GM18907 (cell line): ENCODE results near the gene RNMT.
"Not testable (repeated sequence)": the region's sequence is repeated elsewhere in the genome, so short reads cannot be mapped to it uniquely, and the experiment has no call there.

ENCODE experiments used
- ATAC-seq: cut with Tn5 transposase; IDR thresholded peaks from one replicate; pipeline ENCODE4 v1.9.1; 2021; ENCODE audit warnings: mild to moderate bottlenecking, moderate library complexity; ENCODE audit not compliant: unreplicated experiment

The RNMT gene

GRCh38 chr18:13730481-13730880 lies 4.0 kb downstream of the RNMT start:
- ATAC-seq, result no peak

- no peak for ATAC-seq
These were observed 9.2 kb downstream of the RNMT start for GRCh38 chr18:13735681-13736080.

DNA sequence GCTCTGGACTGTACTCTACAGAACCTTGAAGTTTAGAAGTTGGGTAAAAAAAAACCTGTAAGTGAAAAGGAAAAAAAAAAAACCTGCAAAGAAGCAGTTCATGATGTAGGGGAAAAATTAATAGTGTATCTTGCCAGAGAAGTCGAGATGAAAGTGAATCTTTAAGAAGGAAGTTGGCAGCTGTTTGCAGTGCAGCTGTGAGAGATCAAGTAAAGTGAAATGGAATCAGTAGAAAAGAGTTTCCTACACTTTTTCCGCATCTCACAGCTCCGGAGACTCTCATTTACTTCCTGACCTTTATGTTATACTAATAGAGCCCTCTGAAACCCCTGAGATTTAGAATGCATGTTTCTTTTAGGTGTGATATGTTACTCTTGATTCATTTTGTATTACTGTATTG lies 19.2 kb downstream of the RNMT start:
- no peak for ATAC-seq

GRCh38 chr18:13746633-13747032 lies 20.2 kb downstream of the RNMT start:
- ATAC-seq, result no peak

- not testable (repeated sequence) for ATAC-seq
These were observed 25.1 kb downstream of the RNMT start for GRCh38 chr18:13751599-13751998.

GRCh38 chr18:13756261-13756660 lies 29.8 kb downstream of the RNMT start:
- no peak for ATAC-seq

DNA sequence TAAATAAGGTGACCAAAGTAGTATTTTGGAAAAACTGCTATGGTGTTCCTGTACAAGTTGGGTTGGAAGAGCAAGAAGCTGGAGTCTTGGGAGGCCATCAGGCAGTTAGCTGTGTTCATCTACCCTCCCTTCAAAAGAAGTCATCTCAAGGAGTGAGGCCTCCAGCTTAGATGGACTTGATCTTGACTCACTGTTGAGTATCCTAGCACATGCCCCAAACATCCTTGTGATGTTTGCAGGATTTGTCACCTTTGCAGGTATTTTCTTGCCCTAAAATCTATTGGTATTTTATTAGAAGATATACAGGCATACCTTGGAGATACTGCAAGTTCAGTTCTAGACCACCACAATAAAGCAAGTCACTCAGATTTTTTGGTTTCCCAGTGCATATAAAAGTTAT lies 30.2 kb downstream of the RNMT start:
- ATAC-seq, result no peak

DNA sequence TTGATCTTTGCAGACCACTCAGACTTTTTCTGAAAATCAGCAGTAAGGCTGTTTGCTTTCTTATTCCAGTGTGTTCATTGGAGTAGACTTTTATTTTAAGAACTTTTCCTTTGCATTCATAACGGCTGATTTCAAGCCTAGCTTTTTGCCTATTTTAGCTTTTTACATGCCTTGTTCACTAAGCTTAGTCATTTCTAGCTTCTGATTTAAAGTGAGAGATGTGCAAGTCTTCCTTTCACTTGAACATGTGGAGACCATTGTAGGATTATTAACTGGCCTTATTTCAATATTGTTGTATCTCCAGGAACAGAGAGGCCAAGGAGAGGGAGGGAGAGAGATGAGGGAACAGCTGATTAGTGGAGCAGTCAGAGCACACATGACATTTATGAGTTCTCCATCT lies 32.1 kb downstream of the RNMT start:
- no peak for ATAC-seq

- no peak for ATAC-seq
These were observed 33.6 kb downstream of the RNMT start for GRCh38 chr18:13760047-13760446.

GRCh38 chr18:13762690-13763439 lies 36.4 kb downstream of the RNMT start:
- ATAC-seq, result no peak

DNA sequence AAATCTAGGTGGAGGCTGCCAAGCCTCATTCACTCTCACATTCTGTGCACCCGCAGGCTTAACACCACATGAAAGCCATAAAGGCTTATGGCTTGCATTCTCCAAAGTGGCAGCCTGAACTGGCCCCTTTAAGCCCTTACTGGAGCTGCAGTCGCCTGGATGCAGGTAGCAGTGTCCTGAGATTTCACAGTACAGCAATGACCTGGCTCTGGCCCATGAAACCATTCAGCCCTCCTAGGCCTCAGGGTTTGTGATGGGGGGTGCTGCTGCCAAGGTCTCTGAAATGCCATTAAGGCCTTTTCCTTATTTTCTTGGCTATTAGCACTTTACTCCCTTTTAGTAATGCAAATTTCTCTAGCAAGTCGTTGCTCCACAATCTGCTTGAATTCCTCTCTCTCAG lies 48.6 kb downstream of the RNMT start:
- no peak for ATAC-seq

DNA sequence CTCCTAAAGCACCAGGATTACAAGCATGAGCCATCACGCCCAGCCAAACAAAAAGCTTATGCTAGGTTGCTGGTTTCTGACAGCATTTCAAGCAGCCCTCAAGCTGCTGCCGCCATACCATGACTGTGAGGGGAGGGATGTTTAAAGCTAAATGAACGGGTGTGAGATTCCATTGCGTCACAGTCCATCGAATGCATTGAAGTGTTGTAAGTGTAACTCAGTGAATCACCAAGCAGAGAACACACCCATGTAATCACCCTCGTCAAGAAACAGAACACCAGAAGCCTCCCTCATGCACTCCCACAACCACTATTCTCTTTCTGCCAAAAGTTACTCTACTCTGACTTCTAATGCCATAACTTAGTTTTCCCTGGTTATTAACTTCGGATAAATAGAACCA lies 64.7 kb downstream of the RNMT start:
- no peak for ATAC-seq

GRCh38 chr18:13793819-13794218 lies 67.3 kb downstream of the RNMT start:
- ATAC-seq, result no peak

GRCh38 chr18:13796515-13796914 lies 70.0 kb downstream of the RNMT start:
- ATAC-seq, result no peak

DNA sequence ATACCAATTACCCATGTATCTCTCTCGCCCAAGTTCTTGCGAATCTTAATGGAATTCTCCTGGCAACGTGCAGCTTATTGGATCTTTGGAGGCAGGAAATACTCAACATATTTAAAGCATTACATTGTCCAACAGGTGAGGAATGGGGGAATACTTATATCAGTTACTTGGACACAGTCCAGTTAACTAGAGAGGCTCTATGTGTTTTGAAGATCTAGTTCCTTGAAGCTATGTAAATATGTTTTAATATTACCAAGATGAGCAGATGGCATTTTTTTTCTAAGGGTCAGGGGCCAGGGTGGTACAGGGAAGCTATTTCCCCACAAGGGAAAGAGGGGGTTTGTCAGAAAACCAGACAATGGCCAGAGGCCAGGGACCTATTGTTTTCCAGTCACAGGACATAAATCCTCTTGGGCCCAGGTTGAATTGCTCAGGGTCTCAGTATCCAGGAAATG lies 70.7 kb downstream of the RNMT start:
- no peak for ATAC-seq

DNA sequence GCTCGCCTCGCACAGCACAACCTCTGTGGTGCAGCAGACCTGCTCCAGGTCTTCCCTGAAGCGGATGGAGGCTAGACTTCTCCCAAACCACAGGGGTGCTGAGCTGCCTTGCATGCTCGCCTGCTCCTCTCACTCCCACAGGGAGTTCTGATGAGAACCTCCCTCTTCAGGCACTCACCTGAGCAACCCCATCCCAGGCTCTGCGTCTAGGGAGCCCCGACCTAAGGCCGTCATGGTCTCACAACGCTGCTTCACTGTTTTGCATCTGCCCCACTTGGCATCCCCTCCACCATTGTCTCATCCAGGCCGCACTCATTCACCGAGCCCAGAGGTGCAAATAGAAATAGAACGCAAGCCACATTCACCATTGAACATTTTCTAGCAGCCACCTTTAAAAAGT lies 72.9 kb downstream of the RNMT start:
- ATAC-seq, result no peak

GRCh38 chr18:13800505-13801259 lies 74.2 kb downstream of the RNMT start:
- ATAC-seq, result no peak

- ATAC-seq, result no peak
These were observed 74.8 kb downstream of the RNMT start for GRCh38 chr18:13801260-13801601.

DNA sequence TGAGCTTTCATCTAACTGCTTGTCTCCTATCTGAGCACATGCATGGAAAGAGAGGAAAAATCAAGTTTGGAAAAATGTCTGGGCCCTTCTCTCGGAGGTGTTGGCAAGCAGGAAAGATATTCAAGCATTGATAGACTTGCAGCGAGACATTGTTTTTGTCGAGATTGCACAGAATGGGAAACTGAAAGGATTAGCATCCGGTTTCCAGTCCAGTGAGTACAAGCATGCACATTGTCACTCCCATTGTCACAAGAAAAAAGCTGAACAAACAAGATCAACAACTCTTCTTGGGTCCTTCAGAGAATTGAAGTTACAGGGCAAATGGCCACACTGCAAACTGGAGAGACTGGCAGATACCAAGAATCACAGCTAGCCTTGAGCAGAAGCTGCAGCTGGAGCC lies 77.8 kb downstream of the RNMT start:
- ATAC-seq, result no peak

GRCh38 chr18:13808294-13809042 lies 82.0 kb downstream of the RNMT start:
- no peak for ATAC-seq

GRCh38 chr18:13809043-13809430 lies 82.6 kb downstream of the RNMT start:
- no peak for ATAC-seq
